Retinal pigment epithelial cell (primary cell): ENCODE measurements around the gene ABHD17A.
"Not testable (repeated sequence)": the region's sequence is repeated elsewhere in the genome, so short reads cannot be mapped to it uniquely, and the experiment has no call there.

Experiments
- DNase-seq: peaks from one replicate; pipeline ENCODE4 v3.0.0-alpha.2; 2010; ENCODE audit warnings: low read depth
- H3K4me3 ChIP-seq: 2 replicates; pipeline ENCODE4 v1.5.1; 2011; ENCODE audit warnings: mild to moderate bottlenecking, low read length, control low read depth, moderate library complexity
- TF ChIP-seq, protein P1 (sequence below): conservative IDR thresholded peaks from 2 replicates; pipeline ENCODE4 v1.5.1; 2011; ENCODE audit warnings: low read depth, low read length, control low read depth, inconsistent platforms

ABHD17A gene

DNA sequence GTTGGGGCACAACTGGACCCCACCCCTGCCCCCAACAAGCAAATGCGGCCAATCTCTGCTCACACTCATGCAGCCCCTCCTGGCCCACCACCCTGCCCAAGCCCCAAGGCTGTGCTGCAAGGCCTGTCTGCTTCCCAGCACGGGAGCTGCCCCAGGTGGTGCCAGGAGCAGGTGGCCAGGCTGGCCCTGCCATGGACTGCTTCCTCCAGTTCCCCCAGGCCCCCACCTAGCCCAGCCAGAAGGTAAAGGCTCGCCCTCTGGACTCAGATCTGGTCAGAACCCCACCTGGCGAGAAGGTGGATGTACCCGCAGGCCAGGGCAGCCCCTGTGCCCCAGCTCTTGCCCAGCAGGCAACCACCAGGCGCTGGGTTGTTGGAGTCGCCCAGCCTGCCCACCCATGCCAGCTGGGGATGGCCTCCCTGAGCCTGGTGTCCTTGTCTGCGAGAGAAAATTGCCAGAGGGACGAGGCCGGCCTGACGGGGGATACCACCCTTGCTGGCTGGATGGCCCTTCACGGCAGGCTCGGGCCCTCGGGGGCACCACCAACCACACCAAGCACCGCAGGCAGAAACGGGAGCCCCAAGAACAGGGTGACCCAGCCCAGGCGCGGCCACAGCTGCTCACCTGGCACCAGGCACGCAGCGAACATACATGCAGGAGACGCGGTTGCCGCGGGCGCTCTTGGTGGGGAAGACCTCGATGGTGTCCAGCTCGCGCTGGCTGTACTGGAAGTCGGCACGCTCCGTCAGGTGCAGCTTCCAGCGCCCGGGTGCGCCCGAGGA is 4.5 kb downstream of the ABHD17A start:
- TF ChIP-seq, protein P1, sequence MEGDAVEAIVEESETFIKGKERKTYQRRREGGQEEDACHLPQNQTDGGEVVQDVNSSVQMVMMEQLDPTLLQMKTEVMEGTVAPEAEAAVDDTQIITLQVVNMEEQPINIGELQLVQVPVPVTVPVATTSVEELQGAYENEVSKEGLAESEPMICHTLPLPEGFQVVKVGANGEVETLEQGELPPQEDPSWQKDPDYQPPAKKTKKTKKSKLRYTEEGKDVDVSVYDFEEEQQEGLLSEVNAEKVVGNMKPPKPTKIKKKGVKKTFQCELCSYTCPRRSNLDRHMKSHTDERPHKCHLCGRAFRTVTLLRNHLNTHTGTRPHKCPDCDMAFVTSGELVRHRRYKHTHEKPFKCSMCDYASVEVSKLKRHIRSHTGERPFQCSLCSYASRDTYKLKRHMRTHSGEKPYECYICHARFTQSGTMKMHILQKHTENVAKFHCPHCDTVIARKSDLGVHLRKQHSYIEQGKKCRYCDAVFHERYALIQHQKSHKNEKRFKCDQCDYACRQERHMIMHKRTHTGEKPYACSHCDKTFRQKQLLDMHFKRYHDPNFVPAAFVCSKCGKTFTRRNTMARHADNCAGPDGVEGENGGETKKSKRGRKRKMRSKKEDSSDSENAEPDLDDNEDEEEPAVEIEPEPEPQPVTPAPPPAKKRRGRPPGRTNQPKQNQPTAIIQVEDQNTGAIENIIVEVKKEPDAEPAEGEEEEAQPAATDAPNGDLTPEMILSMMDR: no peak
- no peak overlapping the region for H3K4me3 ChIP-seq
- DNase-seq: no peak

DNA sequence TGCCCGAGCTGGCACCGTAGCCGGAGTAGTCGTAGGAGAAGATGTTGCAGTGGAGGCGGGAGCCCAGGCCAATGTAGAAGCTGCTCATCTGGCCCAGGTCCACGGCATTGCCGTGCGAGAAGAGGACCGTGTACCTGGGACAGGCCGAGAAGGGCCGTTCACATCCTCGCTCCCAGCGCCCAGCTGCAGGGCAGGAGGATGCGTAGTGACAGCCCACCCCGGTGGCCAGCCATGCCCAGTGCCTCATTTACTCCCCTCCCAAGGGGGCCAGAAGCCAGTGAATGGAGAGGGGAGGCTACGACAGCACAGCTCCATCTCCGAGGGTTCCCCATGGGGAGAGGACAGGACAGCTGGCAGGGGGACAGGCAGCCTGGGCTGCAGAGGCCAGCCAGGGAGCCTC is 5.3 kb downstream of the ABHD17A start:
- H3K4me3 ChIP-seq, DNase-seq: not testable (repeated sequence)

DNA sequence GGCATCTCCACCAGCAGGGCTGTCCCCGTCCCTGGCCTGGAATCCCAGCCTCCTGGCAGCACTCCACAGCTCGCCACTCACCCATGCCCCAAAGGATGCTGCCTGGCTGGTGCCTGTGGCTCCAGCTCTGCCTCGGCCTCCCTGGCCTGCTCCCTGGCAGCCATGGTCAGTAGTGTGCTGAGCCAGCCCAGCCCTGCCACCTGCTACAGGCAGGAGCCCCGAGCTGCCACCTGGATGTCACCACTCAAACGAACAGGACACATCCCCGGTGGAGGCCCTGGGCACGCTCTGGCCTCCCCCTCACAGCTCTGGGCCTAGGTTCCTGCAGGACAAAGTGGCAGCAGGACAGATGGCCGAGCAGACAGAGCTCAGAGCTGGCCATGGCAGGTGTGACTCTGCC is 6.7 kb downstream of the ABHD17A start:
- not testable (repeated sequence) for DNase-seq

DNA sequence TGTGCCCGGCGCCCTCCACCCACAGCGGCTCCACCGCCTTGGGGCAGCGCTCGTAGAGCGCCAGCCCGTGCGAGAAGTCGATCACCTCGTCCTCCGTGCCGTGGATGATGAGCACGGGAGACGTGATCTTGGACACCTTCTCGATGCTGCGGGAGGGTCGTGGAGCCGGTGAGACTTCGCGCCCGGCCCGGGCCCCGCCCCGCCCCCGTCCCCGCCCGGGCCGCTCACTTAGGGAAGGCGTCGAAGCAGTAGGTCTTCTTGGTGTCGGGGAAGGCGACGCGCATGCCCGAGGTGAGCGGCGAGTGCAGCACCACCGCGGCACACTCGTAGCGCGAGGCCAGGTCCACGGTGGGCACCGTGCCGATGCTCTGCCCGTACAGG is 8.0 kb downstream of the ABHD17A start:
- not testable (repeated sequence) for DNase-seq, H3K4me3 ChIP-seq

More for the DNA sequence above, 6.7 kb downstream of the ABHD17A start:
- H3K4me3 ChIP-seq: not testable (repeated sequence)

DNA sequence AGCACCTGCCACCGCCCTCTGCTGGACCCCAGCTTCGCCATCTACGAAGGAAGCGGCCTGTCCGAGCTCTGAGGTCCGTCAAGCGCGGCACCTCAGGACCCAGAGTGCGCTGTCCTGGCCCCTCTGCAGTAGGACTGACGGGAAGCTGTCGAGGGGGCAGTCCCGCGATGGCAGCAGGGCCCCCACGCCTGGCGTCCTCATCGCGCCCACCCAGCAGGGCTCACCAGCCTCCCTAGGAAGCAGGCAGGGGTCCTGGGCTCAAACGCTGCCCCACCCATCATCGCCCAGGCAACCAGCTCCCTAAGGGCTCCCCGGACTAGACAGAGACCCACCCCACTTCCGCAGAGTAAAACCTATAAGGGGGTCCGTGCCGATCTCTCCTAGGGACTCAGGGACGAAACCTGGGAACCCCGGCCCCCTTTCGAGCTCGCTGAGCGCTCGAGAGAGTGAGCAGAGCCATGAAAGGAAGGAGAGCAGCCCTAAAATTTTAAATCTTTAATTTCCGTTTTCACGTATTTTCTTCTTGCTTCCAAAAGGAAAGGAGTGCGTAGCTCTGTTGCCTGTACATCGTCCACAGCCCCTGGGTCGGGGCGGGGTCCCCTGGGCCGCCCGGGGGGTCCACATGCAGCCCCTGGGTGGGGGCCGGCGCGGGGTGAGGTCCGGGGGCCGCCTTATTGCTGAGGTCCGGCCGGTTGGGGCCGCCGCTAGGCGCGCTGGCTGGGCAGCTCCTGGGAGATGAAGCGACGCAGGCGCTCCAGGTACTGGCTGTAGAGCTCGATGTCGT is 8.6 kb downstream of the ABHD17A start:
- TF ChIP-seq, protein P1: peak; percentile 28
- DNase-seq: not testable (repeated sequence)
- peak overlapping the region; percentile 89 for H3K4me3 ChIP-seq

DNA sequence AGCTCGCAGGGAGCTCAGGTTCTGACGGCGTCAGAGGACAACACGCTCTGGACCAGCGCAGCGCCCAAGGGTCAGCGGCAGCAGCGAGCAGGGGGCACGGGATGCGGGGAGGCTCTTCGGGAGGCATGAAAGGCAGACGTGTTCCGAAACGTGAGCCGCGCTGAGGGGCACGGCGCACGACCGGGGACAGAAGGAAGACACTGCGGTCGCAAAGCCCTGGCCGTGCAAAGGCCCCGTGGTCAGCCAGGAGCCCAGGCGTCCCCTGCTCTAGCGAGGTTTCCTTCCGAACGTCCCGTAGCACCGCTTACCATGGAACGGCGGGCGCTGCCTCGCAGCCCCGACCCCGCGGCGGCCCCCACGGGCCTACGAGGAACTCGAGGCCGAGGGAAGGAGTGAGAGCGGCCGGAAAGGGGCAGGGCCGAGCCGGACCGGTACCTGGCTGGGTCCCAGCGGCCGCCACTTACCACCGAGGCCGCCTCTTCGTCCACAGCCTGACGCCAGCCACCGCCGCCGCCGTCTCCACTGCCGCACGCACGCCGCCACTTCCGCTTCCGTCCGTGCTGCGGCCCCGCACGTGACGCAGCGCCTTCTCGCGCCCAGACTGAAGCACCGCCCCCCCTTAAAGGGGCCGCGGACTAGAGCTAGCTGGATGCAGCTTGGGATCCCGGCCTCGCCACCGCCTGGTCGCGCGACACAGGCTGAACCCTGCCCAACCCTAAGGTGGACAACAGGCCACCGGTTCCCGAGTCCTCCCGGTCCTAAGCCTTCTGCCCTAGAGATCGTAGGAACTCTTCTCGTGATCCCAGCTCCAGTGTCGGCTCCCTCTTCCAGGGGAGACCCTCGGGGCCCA is 9.4 kb downstream of the ABHD17A start:
- peak; percentile 45 for DNase-seq
- TF ChIP-seq, protein P1: no peak
- peak overlapping the region; percentile 89 for H3K4me3 ChIP-seq

DNA sequence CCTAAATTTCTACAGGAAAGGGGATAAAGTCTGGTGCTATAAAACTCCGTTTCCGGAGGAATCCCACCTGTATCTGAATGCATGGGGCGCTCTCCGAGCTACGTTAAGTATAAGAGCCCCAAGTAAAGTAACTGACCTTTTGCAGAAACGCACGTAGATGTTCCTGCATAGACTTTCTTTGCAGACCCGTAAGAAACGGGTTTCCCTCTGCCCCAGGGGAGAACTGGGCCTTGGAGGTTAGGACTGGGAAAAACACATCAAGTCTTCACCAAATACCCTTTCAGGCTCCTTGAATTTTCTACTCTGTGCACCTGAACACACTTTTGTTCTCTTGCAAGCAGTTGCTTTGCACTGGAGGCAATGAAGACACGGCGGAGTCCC is 10.0 kb downstream of the ABHD17A start:
- H3K4me3 ChIP-seq: peak overlapping the region; percentile 89
- DNase-seq: not testable (repeated sequence)

DNA sequence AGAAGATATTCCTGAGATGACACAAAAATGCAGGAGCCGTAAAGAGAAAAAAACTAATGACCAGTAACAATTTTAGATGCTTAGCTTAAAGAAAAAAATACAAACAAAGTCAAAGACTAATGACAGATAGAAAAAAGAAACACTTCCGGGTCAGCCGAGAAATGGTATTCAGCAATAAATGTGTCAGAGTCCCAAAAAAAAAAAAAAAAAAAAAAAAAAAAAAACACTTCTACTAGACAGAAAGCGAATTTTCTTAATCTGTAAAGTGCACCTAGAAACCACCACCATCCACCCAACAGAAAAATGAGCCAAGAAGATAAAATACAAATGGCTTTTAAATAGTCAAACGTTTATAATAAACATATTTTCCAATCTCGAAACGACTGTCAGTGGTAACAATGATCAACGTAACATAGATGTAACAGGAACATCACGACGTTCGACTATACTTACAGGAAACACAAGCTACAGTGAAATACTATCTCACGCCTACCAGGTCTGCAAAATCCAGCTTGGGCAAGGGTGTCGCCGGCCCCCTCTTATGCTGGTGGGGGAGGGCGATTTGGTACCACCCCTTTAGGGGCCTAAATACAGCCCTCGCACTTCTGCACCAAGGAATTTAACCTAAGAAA is 10.6 kb downstream of the ABHD17A start:
- TF ChIP-seq, protein P1: no peak
- DNase-seq: no peak

More for the DNA sequence above, 10.6 kb downstream of the ABHD17A start:
- peak overlapping the region; percentile 89 for H3K4me3 ChIP-seq
